Measurements from ENCODE around the gene SIRT7.

The SIRT7 gene

DNA sequence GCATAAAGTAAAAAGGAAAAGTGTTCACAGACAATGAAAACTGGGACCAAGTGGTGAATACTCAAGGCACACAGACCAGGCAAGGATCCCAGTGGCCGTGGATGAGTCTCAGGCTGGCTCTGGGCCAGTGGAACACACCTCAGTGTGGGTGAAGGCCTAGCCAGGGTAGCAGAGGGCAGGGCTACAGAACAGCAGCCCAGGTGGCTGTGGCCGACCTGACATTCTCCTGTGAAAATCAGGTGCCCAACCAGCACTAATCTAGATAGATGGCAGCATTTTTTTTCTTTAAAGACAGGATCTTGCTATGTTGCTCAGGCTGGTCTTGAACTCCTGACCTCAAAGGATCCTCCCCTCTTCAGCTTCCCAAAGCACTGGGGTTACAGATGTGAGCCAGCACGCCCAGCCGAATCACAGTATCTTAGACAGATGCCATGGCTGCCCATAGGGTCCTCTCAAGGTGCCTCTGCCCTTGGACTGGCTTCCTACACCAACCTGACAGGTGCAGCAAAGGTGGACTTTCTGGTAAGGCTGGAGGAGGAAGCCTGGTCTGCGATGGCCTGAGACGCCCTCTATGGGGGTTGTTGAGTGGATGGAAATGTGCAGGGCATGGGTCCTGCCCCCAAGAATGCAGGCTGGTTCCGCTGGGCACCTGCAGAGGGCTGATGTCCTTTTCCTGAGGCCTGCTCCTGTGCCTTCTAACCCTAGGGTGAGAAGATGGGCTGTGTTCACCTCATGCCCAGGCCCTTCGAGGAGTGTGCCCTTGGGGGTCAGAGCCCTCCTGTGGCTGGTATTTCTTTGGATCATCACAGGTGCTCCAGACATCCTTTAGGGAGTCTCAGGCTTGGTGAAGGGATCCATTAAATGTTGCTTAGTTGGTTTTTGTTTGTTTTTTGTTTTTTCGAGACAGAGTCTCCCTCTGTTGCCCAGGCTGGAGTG lies 53.9 kb downstream of the SIRT7 start:
- no peak for DNase-seq (ENCODE audit: low spot score)

DNA sequence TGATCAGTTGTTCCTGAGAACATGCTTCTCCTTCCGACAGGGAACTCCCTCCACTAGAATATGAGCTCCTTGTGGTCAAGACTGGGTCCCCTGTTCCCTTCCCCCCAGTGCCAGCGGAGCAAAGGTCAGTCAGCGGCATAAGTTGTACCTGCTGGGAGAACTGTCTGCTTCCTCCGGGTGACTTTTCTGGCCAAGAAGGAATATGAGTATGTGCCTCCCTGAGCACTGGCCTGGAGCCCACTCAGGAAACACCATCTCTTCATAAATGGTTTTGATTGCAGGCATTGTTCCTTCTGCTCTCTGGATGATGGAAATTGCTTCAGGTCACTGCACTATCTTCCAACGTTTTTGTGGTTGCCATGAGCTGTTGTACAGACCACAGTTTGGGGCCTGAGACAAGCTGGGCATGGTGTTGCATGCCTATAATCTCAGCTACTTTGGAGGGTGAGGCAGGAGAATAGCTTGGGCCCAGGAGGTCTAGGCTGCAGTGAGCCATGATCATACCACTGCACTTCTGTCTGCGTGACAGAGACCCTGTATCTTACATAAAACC lies 54.8 kb downstream of the SIRT7 start:
- no peak for DNase-seq (ENCODE audit: low spot score)
